Measurements from ENCODE around the gene DDIAS. TPM values are rescaled to one million over a fixed set of nuclear protein-coding genes. Genes with fewer than 3 reads are reported as not detected.
A peak's percentile ranks its signal among the peaks of the same experiment; 100 is the strongest.

DDIAS gene
- total and polyA plus RNA-seq, 7 donors: 0.16 to 3.1 (median 0.66) TPM; not detected in 1

DNA sequence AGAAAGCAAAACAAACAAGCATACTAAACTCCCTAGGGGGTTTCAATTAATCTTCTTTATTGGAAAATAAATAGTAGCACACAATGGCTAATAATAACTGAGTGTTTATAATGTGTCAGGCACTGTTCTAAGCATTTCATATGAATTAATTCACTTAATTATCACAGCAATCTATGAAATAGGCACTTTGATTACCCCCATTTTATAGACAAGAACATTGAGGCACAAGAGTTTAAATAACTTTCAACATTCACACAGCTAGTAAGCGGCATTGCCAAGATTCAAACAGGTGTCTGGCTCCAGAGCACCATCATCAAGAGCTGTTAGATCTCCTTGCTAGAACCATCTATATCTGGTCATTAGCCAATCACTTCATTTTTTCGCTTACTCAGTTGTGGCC is 44.4 kb upstream of the DDIAS start:
- Histone ChIP-seq H3K4me3 (no peak overlapping the region), H3K27me3 (no peaks in the 10 kb centered on the region), H3K4me1 (peaks cover 0 to 11% (median 6%) of the 10 kb centered on the region in 4 donors), H3K36me3 (no peaks in the 10 kb centered on the region), H3K9me3 (no peaks in the 10 kb centered on the region), H3K27ac (no peak overlapping the region)
- TF ChIP-seq POLR2A (IDR thresholded peaks at IDR 0.05) (no peak), EP300 (IDR thresholded peaks at IDR 0.05) (no peak)
- DNase-seq: no peak
- intact Hi-C loops (cut with DNase I): no loop called here
- 98 to 99% methylated on average over 2 of the region's 2 CpGs for WGBS, 2 donors

GRCh38 chr11:82858133-82858532 is 43.4 kb upstream of the DDIAS start:
- H3K9me3 ChIP-seq: no peaks in the 10 kb centered on the region
- H3K4me1 ChIP-seq: peaks cover 0 to 11% (median 6%) of the 10 kb centered on the region in 4 donors
- H3K27me3 ChIP-seq: no peaks in the 10 kb centered on the region
- no peak overlapping the region for H3K4me3 ChIP-seq
- no peak for TF ChIP-seq POLR2A (IDR thresholded peaks at IDR 0.05)
- no peak for TF ChIP-seq CTCF (IDR thresholded peaks at IDR 0.05)
- TF ChIP-seq EP300 (IDR thresholded peaks at IDR 0.05): no peak
- TF ChIP-seq POLR2AphosphoS5 (IDR thresholded peaks at IDR 0.05): no peak
- no peak for DNase-seq
- intact Hi-C loops (cut with DNase I): no loop called here
- WGBS, 2 donors: 89 to 93% methylated on average over 2 of the region's 2 CpGs
- no peaks in the 10 kb centered on the region for H3K36me3 ChIP-seq
- peak overlapping the region in 3 of 4 donors; percentile 6 to 58 (median 17) for H3K27ac ChIP-seq

DNA sequence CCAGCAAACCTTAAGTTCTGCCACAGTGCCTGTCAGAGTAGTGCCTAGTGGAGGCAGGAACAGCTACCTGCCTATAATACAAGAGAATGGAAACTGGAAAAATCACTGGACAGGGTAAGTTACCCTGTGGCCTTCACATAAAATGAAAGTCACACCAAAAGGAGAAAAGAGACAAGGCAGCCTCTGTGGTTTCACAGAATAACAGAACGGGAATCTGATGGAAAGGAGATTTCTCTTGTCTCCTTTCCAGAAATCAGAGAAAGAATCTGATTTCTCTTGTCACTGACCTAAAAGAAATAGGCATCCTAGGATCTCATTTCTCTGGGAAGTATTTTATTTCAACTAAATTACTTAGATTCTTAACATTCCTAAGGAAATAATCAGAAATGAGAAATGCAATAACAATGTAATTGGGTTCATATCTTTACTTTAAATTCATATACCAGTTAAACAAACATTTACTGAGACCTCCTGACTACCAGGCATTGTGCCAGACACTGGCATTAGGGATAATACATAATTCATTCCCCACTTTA is 42.9 kb upstream of the DDIAS start:
- DNase-seq: no peak
- 39 to 54% methylated on average over 1 of the region's 1 CpG for WGBS, 2 donors
- no peaks in the 10 kb centered on the region for H3K36me3 ChIP-seq
- no peaks in the 10 kb centered on the region for H3K9me3 ChIP-seq
- no peak overlapping the region for H3K4me3 ChIP-seq
- TF ChIP-seq POLR2AphosphoS5 (IDR thresholded peaks at IDR 0.05) (no peak), CTCF (IDR thresholded peaks at IDR 0.05) (no peak), EP300 (IDR thresholded peaks at IDR 0.05) (no peak), POLR2A (IDR thresholded peaks at IDR 0.05) (no peak)
- H3K4me1 ChIP-seq: peaks cover 0 to 11% (median 6%) of the 10 kb centered on the region in 4 donors
- H3K27ac ChIP-seq: peak overlapping the region in 3 of 4 donors; percentile 6 to 58 (median 17)
- intact Hi-C loops (cut with DNase I): no loop called here
- H3K27me3 ChIP-seq: no peaks in the 10 kb centered on the region

GRCh38 chr11:82859750-82860149 is 41.8 kb upstream of the DDIAS start:
- Histone ChIP-seq H3K4me1 (peaks cover 0 to 21% (median 11%) of the 10 kb centered on the region in 4 donors), H3K9me3 (no peaks in the 10 kb centered on the region), H3K4me3 (no peak overlapping the region), H3K27me3 (no peaks in the 10 kb centered on the region), H3K27ac (no peak overlapping the region), H3K36me3 (no peaks in the 10 kb centered on the region)
- TF ChIP-seq CTCF (IDR thresholded peaks at IDR 0.05) (no peak), POLR2A (IDR thresholded peaks at IDR 0.05) (no peak), POLR2AphosphoS5 (IDR thresholded peaks at IDR 0.05) (no peak), EP300 (IDR thresholded peaks at IDR 0.05) (no peak)
- intact Hi-C loops (cut with DNase I): loop anchor here (5.0 kb wide), 1 partner anchor 127 kb away; the partner anchor contains the start of gene FAM181B
- WGBS, 2 donors: 93 to 97% methylated on average over 2 of the region's 2 CpGs
- no peak for DNase-seq

- no peak for DNase-seq
- H3K27ac ChIP-seq: no peak overlapping the region
- H3K4me1 ChIP-seq: peaks cover 0 to 24% (median 13%) of the 10 kb centered on the region in 4 donors
- intact Hi-C loops (cut with DNase I): loop anchor here (5.0 kb wide), 1 partner anchor 130 kb away; the partner anchor contains the start of gene FAM181B
- H3K36me3 ChIP-seq: no peaks in the 10 kb centered on the region
- TF ChIP-seq POLR2AphosphoS5 (IDR thresholded peaks at IDR 0.05): no peak
- TF ChIP-seq CTCF (IDR thresholded peaks at IDR 0.05): no peak
- TF ChIP-seq EP300 (IDR thresholded peaks at IDR 0.05): no peak
- no peak for TF ChIP-seq POLR2A (IDR thresholded peaks at IDR 0.05)
- H3K4me3 ChIP-seq: no peak overlapping the region
- H3K27me3 ChIP-seq: no peaks in the 10 kb centered on the region
- H3K9me3 ChIP-seq: no peaks in the 10 kb centered on the region
- WGBS, 2 donors: 66 to 88% methylated on average over 2 of the region's 2 CpGs
These were observed 39.2 kb upstream of the DDIAS start for GRCh38 chr11:82862379-82862778.

Data from sigmoid colon (tissue), 7 donors.